BJ (cell line): ENCODE results near the gene CUEDC2. TPM values are rescaled to one million over a fixed set of nuclear protein-coding genes. Genes with fewer than 3 reads are reported as not detected.

Experiments used
- CTCF ChIA-PET: fragments of 350-600 bp; formaldehyde crosslinking; extraction: SDS; loops from one replicate; lab custom pipeline; 2021; ENCODE audit warnings: antibody characterized with exemption, inconsistent platforms; lab: Yijun Ruan, JAX
- POLR2A ChIA-PET: fragments of 300-600 bp; sonication (Branson Sonifier 250); formaldehyde crosslinking; extraction: SDS; loops from one replicate; lab custom pipeline; 2021; ENCODE audit warnings: antibody characterized with exemption; lab: Charles Lee
- DNase-seq: peaks from one replicate; pipeline ENCODE4 v3.0.0-alpha.2; 2011; ENCODE audit warnings: low read depth
- H3K27me3 ChIP-seq: 2 replicates; pipeline ENCODE4 v1.6.0; 2011; ENCODE audit warnings: low read length; ENCODE audit not compliant: control insufficient read depth, insufficient read depth
- H3K36me3 ChIP-seq: 2 replicates; pipeline ENCODE4 v1.5.1; 2011; ENCODE audit warnings: low read length; ENCODE audit not compliant: control insufficient read depth, insufficient read depth
- H3K4me3 ChIP-seq: 2 replicates; pipeline ENCODE4 v1.5.1; 2011; ENCODE audit warnings: low read depth, mild to moderate bottlenecking, control low read depth, low read length
- polyA plus RNA-seq: library from polyadenylated mRNA; depleted of rRNA; stranded (reverse); fragments of >200 nt; gene quantifications from 2 replicates; pipeline ENCODE4 v1.2.3, GENCODE V29; 2011
- TF ChIP-seq, protein P1 (sequence below): IDR thresholded peaks from 2 replicates; pipeline ENCODE4 v1.5.1; 2011; ENCODE audit warnings: low read depth, mild to moderate bottlenecking, control low read depth, inconsistent platforms, low read length, moderate library complexity; ENCODE audit not compliant: insufficient read depth

Gene CUEDC2
- polyA plus RNA-seq, 1 experiment: 74.4 TPM

DNA sequence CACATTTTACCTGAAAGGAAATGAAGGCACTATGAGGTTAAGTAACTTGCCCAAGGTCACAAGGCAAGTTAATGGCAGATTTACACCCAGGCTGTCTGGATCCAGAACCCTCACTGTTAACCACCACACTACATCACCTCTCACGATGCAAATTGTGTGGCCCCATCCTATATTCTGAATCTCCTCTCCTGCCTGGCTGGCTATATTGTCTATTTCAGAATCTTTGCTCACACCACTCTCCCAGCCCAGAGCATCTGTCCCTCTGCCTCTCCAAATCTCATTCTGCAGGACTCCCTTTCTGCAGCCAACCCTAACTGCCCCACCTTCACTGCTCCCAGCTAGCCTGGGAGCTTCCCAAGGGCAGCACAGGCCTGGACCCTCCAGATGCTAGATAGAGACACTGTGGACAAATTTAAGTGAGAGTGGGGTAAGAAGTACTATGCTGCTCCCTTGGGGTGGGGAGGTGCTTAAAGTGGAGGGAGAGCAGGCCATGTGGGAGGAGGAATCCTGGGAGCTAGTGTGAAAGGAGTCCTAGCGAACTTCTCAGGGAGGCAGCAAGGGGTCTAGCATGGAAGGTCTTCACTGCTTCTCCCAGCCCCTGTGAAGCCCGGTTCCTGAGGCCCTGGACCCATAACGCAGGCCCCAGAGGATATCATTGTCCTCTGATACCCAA, 786 bp downstream of the CUEDC2 start:
- Histone ChIP-seq H3K27me3 (no peaks in the 10 kb centered on the region; the same call in 1 of the 2 replicates), H3K36me3 (no peaks in the 10 kb centered on the region; the same call in 1 of the 2 replicates), H3K4me3 (peak overlapping the region; percentile 83)
- CTCF ChIA-PET: interaction anchor here (0.9 to 3.2 kb wide), 4 partner anchors 10 to 151 kb away, joined by 3 to 30 read pairs (median 6); partner anchors contain the start of gene FBXL15
- TF ChIP-seq, protein P1, sequence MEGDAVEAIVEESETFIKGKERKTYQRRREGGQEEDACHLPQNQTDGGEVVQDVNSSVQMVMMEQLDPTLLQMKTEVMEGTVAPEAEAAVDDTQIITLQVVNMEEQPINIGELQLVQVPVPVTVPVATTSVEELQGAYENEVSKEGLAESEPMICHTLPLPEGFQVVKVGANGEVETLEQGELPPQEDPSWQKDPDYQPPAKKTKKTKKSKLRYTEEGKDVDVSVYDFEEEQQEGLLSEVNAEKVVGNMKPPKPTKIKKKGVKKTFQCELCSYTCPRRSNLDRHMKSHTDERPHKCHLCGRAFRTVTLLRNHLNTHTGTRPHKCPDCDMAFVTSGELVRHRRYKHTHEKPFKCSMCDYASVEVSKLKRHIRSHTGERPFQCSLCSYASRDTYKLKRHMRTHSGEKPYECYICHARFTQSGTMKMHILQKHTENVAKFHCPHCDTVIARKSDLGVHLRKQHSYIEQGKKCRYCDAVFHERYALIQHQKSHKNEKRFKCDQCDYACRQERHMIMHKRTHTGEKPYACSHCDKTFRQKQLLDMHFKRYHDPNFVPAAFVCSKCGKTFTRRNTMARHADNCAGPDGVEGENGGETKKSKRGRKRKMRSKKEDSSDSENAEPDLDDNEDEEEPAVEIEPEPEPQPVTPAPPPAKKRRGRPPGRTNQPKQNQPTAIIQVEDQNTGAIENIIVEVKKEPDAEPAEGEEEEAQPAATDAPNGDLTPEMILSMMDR: no peak
- DNase-seq: no peak
- POLR2A ChIA-PET: interaction anchor here (1.1 kb wide), 1 partner anchor 11 kb away, joined by 7 read pairs; the partner anchor contains the start of gene FBXL15

DNA sequence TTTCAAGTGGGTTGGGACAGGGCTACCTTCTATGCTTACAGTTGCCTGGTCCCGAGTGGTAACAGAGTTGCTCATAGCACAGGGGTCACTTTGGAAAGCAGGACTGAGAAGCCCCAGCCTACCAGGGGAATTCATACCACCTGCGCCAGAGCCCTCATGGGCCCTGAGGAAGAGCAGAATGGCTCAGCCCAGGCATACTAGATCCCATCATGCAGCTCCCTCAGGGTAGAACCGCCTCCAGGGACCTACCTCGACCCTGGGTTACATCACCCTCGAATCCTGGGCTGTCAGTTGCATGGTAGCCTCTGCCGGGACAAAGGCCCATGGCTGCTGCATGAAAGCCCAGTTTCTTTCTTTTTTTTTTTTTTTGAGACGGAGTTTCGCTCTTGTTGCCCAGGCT, 2.9 kb downstream of the CUEDC2 start:
- TF ChIP-seq, protein P1: no peak
- Histone ChIP-seq H3K36me3 (peaks cover under 1% of the 10 kb centered on the region; the same call in 1 of the 2 replicates), H3K4me3 (no peak overlapping the region), H3K27me3 (no peaks in the 10 kb centered on the region)
- POLR2A ChIA-PET: no interaction called here
- DNase-seq: no peak
- CTCF ChIA-PET: no interaction called here

DNA sequence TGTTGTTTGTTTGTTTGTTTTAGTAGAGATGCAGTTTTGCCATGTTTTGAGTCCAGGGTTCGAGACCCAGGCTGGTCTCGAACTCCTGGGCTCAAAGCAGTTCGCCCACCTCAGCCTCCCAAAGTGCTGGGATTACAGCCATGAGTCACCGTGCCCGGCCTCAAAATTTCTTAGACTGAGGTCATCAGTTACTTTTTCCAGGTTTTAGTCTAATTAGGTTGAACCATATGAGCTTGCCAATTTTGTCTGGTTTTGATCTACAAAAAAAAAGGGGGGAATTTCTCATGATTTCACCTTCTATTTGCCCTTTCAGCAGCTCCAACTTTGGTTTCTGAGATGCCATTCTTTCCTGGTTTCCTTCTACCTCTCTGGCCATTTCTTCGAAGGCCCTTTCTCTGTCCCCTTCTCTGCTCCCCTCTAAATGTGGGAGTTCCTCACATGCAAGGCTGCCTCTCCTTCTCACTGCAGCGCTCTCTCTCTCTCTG, 5.5 kb downstream of the CUEDC2 start:
- ChIA-PET CTCF (interaction anchor here (0.7 to 7.0 kb wide), 5 partner anchors 23 to 257 kb away, joined by 3 to 37 read pairs (median 4); no protein-coding TSS in a partner anchor), POLR2A (no interaction called here)
- Histone ChIP-seq H3K27me3 (no peaks in the 10 kb centered on the region), H3K4me3 (no peak overlapping the region), H3K36me3 (peaks cover 8% of the 10 kb centered on the region)
- TF ChIP-seq, protein P1: no peak
- no peak for DNase-seq

DNA sequence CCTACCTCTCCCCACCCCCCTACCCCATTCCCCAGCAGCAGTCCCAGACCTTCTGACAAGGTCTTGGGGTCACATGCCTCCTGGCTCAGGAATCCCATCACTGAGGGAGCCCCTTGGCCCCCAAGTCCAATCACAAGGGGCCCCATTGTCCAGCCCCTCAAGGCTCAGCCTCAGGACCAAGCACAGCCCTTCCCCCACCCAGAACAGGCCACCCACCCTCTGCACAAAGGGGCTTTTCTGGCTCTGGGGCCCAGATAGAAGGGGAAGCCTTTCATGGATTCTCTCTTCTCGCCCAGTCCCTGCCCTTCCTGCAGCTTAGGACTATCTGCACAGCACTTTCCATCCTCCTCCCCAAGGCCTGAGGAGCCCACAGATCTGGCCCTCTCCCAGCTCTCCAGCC, 6.9 kb downstream of the CUEDC2 start:
- no peaks in the 10 kb centered on the region for H3K27me3 ChIP-seq
- no peak for DNase-seq
- TF ChIP-seq, protein P1: no peak
- peaks cover 8% of the 10 kb centered on the region for H3K36me3 ChIP-seq
- CTCF ChIA-PET: interaction anchor here (0.7 to 7.0 kb wide), 4 partner anchors 26 to 245 kb away, joined by 3 to 60 read pairs (median 22); no protein-coding TSS in a partner anchor
- H3K4me3 ChIP-seq: no peak overlapping the region
- POLR2A ChIA-PET: no interaction called here

DNA sequence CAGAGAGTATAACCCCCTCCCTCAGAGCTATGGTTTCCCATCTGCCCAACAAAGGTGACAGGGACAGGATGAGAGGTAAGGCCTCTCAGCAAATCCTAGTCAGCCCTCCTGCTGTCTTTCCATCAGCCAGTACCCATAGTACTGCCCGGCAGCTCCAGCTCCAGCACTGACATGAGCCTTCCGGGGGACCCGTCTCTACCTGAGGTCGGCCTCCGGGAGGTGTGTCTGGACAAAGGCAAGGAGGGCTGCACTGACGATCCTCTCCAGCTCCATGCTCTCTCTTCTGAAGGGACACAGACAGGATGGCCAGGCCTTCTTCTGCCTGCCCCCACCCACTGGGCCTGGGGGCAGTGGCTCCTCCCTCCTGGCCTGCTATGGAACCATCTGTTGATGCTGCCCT, 7.5 kb downstream of the CUEDC2 start:
- Histone ChIP-seq H3K27me3 (no peaks in the 10 kb centered on the region), H3K36me3 (peaks cover 8% of the 10 kb centered on the region), H3K4me3 (no peak overlapping the region)
- no peak for DNase-seq
- ChIA-PET POLR2A (interaction anchor here (0.5 kb wide), 1 partner anchor 27 kb away, joined by 4 read pairs; no protein-coding TSS in a partner anchor), CTCF (interaction anchor here (6.4 to 7.0 kb wide), 2 partner anchors 54 to 194 kb away, joined by 37 to 60 read pairs; no protein-coding TSS in a partner anchor)
- TF ChIP-seq, protein P1: no peak
